Activated gamma-delta T cell treated with anti-CD3 and anti-CD28 coated beads, Interleukin-2, amount 50 U/mL, for 16 hours (primary cell): ENCODE measurements around the gene ZNF326.

Experiments used
- DNase-seq: peaks from one replicate; pipeline ENCODE4 v3.0.0-alpha.2; 2020; ENCODE audit warnings: low read depth

Gene ZNF326, protein sequence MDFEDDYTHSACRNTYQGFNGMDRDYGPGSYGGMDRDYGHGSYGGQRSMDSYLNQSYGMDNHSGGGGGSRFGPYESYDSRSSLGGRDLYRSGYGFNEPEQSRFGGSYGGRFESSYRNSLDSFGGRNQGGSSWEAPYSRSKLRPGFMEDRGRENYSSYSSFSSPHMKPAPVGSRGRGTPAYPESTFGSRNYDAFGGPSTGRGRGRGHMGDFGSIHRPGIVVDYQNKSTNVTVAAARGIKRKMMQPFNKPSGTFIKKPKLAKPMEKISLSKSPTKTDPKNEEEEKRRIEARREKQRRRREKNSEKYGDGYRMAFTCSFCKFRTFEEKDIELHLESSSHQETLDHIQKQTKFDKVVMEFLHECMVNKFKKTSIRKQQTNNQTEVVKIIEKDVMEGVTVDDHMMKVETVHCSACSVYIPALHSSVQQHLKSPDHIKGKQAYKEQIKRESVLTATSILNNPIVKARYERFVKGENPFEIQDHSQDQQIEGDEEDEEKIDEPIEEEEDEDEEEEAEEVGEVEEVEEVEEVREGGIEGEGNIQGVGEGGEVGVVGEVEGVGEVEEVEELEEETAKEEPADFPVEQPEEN

DNA sequence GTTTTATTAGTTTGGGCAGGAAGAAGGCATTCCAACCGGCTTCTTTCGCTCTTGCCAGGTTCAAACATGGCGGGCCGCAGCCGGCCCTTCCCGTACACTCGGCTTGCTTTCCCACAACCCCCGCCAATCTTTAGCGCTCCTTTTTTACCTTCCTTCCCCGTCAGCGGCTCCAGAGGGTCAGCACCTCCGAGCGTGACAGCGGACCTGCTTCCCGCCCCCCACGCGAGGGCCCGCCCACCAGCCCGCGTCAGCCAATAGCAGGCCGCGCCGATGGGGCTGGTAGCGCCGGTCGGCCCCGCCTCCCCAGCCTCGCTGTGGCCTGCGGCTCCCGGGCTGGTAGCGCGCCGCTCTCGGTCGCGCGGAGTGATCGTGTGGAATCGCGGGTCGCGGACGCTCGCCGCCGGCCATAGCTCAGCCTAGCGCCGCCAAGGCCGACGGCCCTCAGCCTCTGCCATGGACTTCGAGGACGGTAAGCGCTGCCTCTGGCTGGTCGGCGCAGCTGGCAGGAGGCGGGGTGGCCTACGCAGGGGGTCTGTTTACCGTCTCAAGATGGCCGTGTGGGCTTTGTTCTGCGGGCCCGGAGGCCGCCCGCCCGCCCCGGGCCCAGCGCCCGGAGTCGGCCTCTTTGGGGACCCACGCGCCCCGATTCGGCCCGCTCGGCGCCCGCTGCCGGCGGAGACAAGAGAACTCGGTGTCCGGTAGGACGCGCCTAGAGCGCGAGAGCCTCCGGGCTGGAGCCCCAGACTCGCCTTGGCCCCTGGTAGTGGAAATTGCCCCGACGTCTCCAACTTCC is at the start of gene ZNF326:
Gene ZNF326, plus strand, starts transcription at position 306 of the 793 bp plus-strand sequence. Its CDS starts 148 bp downstream, at position 454.
- DNase-seq: peak; percentile 87

DNA sequence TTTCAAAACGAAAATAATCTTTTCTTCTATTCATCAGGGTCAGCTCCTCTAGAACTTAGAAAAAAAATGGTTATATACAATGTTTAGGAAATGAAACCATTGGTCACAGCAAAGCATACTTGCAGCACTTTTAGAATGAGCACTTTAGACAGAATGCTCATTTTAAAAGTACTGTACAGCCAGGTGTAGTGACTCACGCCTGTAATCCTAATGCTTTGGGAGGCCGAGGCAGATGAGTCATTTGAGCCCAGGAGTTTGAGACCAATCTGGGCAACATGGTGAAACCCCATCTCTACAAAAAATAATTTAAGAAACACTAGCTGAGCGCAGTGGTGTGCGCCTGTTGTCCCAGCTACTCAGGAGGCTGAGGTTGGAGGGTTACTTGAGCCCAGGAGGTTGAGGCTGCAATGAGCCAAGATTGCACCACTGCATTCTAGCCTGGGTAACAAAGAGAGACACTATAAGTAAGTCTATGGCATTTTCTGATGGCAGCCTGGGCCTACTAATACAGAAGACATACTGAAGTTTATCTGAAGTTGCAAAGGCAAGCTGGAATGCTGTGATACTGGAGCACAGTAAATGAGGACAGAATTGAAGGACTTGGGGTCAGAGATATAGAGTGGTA is 48.9 kb upstream of the ZNF326 start:
- no peak for DNase-seq

DNA sequence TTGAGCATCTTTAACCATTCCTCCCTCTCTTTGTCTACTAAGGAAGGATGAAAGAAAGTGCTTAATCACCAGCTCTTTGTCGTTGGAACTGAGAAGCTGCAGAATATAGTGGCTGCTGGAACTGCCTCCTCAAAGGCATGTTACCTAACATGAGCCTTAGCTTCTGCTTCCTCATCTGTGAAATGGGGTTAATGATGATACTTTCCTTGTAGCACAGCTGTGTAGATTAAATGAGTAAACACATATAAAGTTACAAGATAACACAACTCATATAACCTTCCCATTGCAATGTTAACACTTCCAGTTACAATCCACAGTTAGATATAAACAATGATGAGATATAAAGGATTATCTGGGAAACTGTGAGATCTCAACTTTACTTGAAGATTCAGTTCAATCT is 48.4 kb upstream of the ZNF326 start:
- no peak for DNase-seq

DNA sequence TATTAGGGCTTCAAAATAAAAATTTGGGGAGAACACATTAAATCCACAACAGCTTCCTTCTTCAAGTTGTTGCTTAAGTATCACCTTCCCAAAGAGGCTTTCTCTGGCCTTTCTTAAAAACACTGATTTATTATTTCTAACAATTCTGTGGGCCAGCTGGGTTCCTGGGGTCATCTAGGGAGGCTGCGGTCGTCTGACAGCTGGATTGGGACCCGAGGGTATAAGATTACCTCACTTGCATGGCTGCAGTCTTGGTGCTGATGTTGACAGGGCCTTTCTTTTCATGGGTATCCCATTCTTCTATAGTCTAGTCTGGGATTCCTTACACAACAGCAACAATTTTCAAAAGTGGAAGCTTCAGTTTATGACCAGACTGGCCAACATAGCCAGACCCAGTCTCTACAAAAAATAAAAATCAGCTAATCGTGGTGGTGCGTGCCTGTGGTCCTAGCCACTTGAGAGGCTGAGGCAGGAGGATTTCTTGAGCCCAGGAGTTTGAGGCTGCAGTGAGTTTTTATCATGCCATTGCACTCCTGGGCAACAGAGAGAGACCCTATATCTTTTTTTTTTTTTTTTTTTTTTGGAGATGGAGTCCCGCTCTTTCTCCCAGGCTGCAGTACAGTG is 46.1 kb upstream of the ZNF326 start:
- DNase-seq: no peak

DNA sequence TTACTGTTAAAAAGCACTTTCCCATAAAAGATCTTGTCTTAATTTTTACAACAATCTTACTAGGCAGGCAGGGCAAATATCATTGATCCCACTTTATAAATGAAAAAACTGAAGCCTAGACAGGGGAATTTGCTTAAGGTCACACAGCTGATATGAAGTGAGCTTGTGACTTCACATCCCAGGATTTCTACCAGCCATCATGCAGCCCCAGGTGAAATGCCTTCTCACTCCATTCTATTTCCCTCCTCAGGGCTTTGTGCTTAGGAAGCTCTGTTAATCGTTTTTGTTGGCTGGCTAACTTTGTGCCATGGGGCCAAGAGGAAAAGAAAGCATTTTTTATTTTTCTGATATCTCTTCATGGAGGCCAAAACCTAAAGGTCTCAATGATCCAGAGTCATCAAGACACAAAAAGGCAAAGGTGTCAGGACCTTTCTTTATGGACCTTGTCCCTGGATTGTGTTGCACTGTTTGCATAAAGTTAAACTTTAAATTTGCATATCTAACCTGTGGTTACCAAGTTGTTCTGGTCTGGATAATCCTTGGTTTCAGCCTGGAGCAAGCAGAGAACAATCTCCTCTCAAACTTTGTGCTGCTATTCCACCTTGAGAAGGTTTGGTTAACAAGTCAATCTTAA is 44.8 kb upstream of the ZNF326 start:
- no peak for DNase-seq

DNA sequence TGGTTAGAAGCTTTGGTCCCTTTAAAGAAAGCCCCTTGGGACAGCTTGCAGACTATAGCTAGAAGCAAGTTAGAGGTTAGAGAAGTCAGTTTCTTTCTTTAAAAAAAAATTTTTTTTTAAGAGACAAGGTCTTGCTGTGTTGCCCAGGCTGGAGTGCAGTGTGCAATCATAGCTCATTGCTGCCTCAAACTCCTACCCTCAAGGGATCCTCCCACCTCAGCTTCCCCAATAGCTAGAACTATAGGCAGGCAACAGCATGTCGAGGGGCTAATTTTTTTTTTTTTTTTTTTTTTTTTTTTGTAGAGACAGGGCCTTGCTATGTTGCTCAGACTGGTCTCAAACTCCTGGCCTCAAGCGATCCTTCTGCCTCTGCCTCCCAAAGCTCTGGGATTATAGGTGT is 44.2 kb upstream of the ZNF326 start:
- DNase-seq: no peak

DNA sequence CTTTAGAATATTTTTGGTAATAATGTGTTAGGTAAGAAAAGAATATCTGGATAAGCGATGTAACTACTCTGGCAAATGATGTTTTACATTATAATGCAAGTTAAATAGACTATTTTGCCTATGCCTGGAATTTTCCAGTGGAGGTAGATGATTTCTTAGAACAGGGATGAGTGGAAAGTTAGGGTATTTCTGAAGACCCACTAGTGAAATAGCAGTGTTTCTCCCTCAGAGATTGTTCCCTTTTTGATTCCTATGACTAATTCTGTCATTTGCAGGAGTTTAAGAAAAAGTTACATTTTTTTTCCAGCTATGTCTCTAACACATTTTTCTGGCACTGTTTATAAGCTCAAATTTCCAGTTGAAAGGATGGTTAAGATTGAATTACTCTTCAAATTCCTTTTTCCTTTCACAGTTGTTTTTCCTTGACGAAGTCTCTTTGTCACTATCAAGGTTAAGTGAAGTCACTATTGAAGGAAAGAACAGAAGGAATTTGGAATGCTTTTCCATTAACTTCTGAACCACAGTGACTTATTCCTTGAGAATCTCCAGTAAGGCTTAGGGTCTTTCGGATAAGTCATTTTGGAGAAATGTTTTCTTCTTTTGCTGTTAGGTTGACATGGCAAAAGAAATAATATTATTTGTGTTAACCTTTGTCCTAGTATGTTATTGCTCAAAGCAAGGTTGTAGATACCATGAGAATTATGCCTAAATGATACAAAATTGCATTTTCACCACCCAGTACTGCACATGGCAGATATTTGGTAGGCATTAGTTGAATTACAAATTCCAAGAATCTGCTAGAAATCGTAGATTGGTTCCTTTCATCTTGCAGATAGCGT is 42.9 kb upstream of the ZNF326 start:
- no peak for DNase-seq

DNA sequence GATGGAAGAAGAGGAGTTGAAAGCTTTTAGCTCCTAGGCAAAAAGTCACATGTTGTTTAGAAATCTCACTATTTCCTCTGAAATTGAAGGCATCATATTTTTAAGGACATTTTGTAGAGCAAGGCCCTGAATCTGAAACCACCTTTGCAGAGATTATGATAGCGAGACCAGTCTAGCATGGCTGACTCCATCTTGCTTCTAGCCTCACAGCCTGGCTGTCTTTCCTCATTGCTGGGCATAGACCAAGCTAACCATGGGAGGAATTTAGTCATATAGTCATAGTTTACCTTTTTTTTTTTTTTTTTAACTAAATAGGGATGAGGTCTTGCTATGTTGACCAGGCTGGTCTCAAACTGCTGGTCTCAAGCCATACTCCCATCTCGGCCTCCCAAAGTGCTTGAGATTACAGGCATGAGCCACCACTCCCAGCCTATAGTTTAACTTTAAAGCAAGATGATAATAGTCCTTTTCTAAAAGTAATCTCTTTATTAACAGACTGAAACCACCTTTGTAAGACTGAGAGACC is 42.2 kb upstream of the ZNF326 start:
- DNase-seq: no peak

DNA sequence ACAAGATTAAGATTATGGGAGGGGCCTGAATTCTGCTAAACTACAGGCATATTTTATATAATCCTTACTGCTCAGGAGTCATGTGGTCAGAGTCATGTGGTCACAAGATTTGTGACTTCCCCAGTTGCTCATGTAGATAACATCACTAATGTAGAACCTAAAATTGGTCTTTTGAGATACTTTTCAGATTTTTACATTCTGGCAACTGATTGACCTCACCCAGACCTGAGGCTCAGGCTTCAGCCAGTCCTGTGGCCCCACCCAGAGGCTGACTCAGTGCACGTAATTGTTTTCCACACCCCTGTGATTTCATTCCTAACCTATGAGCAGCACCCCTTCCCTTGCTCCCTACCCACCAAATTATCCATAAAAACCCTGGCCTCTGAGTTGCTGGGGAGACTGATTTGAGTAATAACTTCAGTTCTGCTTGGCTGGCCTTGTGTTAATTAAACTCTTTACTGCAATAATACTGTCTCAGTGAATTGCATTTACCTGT is 41.7 kb upstream of the ZNF326 start:
- DNase-seq: no peak

DNA sequence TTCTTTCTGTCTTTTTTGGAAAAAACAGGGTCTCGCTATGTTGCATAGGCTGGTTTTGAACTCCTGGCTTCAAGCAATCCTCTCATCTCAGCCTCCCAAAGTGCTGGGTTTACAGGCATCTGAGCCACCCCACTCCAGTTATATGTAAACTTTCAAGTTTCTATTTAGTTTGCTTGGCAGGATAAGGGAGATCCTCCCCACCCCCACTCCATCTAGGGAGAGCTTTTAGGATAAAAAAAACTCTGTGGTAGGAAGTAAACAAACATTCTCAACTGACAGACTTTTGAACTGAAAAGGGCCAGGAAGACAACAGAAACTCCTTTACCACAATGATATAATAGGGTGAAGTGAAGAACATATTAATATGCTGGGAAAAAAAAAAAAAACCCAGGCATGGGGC is 41.0 kb upstream of the ZNF326 start:
- DNase-seq: no peak

DNA sequence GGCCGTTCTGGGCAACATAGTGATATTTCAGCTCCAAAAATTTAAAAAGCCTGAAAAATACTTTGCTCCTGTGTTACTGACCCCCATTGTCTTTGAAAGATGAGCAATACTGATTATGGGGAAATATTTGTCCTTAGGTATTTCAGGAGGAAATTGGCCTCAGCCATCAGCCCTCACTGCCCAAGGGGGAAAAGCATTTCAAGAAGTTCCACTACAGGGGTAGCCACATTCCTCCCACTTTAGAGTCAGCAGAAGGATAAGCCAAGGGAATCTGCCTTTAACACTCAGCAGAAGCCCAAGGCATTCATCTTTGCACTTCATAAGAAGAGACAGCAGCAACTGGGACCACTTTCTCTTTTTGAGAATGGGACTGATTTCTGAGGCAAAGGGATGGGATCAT is 40.5 kb upstream of the ZNF326 start:
- DNase-seq: no peak

DNA sequence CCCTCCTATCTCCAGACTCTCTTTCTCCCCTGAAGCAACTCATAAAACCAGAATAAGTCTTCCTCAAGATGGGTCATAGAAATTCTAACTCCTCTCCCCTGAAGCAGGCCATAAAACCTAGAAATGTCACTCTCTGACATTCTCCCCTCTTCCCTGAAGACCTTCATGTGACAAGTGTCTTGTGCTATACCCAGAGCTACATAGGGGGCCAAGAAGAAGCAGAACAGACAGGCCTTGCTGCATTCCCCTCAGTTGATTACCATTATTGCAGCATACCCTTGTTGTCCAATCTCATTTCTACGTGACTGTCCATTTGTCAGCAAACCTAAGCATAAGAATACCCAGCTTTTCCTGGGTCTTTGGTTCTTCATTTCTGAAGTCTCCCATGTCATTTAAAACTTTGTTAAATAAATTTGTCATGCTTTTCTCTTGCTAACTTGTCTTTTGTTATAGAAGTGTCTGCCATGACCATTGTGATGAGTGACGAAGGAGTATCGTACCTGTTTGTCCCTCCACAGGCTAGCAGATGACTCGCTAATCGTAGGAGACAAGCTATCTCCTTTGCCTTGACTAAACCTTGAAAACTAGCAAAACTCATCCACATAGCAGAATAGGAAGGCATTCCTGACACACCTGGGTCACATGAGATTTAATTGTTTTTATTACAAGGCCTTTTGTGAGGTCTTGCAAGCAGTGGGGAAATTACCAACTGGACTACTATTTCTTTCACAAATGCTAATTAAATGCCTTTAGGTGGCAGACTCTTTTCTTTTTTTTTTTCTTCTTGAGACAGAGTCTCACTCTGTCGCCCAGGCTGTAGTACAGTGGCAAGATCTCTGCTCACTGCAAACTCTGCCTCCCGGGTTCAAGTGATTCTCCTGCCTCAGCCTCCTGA is 39.4 kb upstream of the ZNF326 start:
- DNase-seq: no peak

DNA sequence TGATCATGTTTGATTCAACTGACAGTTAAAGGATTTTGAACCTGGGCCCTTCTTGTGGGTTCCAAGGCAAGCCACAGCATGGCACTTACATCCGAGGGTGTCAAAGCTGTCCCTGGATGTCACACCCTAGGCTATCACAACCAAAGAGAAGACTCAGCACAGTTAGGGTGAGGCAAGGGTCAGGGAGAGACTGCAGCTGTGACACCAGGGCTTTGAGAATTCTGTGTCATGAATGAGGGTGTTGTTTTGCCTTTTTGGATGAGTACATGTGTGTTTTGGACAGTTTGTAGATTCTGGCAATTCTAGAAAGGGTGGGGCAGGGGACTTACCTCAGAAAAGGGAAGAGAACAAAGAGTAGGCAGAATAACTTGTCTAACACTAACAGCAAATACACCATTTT is 37.8 kb upstream of the ZNF326 start:
- DNase-seq: no peak

DNA sequence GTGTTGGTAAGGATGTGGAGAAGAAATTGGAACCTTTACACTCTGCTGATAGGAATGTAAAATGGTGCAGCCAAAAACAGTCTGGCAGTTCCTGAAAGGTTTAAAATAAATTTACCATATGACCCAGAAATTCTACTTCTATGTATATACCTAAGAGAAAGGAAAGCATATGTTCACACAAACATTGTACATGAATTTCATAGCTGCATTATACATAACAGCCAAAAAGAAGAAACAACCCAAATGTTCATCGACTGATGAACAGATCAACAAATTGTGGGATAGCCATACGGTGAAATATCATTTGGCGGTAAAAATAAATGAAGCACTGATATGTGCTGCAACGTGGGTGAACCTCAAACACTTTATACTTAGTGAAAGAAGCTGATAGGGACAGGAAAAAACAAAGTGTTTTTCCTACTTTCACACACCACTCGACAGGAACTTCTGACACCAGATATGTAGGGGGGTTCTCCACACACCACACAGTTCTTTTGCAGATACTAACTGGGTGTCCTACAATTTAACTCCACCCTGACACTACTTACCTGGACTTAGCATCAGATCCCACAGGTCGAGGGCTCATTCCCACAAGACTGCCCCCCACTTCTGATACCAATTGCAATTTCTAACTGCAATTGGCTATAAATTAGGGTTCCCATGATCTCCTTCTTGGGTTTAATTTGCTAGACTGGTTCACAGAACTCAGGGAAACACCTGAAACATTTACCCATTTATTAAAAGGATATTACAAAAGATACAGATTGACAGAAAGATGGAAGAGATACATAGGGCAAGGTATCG is 35.9 kb upstream of the ZNF326 start:
- DNase-seq: no peak

DNA sequence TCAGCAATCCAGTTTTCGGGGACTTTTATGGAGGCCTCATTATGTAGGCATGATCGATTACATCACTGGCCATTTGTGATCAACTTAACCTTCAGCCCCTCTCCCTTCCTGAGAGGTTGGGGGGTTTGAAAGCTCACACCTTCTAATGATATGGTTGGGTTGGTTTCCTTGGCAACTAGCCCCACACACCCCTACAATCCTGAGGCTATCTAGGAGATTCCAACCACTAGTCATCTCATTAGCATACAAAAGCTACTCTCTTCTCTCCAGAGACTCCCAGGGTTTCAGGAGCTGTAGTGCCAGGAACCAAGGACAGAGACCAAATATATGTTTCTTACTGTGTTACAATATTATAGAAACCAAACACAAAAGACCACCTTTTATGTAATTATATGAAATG is 35.2 kb upstream of the ZNF326 start:
- DNase-seq: no peak

DNA sequence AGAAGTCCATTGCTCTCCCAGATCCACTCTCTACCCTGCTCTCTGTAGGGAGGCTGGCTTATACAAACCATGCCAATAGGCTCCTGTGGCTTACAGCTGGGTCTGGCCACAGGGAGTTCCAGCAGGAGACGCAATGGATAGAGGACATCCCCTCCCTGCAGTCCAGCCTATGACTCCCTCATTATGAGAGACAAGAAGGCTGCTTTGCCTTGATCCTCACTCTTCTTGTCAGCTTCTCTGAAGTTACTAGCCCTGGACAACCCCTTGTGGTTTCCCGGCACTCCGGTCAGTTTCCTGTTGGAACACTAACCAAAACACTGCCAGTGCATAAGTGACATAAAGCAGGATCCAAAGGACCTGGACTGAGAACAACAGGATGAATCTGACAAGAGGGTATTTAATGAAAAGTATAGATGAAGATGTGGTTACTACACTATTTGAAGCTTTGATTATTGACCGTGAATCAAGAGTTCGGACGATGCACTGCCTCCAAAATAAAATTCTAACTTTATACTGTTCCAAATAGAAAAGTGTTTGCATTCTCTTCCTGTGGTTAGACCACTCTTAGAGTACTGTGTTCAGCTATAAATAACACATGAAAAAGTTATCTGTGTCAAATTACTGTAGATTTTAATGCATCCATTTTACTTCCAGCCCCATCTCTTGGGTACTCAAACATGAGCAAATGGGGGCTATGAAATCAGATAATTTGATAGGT is 32.7 kb upstream of the ZNF326 start:
- no peak for DNase-seq

DNA sequence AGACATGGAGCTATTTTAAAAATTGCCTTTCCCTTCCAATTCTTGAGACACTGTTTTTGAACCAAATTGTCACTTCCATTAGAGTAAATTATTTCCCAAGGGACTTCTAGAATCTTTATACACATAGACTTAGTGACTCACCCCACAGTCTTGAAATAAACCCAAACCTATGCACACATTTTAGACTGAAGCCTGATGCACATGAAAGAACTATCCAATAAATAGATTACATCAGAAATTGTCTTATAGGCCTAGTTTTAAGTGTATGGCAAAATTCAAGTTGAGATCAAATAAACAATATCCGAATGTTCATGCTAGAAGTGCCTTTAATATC is 32.2 kb upstream of the ZNF326 start:
- no peak for DNase-seq
